ENCODE results near the gene EEFSEC. TPM values are rescaled to one million over a fixed set of nuclear protein-coding genes. Genes with fewer than 3 reads are reported as not detected.
A peak's percentile ranks its signal among the peaks of the same experiment; 100 is the strongest.

Gene EEFSEC
- total and polyA plus RNA-seq, 2 experiments from 2014 or later, result 10.1 to 16.2 TPM

GRCh38 chr3:128278130-128278529, 124.8 kb downstream of the EEFSEC start:
- no peaks in the 10 kb centered on the region for H4K20me1 ChIP-seq (replicated peaks; ENCODE audit: insufficient read depth)
- H3F3A ChIP-seq (replicated peaks; ENCODE audit: low read depth), result no peaks in the 10 kb centered on the region; the same call in 1 of the 2 replicates
- H3K4me2 ChIP-seq, result no peak overlapping the region
- ATAC-seq (no peak), DNase-seq (ENCODE audit: low spot score) (no peak)
- TF ChIP-seq, protein P1, sequence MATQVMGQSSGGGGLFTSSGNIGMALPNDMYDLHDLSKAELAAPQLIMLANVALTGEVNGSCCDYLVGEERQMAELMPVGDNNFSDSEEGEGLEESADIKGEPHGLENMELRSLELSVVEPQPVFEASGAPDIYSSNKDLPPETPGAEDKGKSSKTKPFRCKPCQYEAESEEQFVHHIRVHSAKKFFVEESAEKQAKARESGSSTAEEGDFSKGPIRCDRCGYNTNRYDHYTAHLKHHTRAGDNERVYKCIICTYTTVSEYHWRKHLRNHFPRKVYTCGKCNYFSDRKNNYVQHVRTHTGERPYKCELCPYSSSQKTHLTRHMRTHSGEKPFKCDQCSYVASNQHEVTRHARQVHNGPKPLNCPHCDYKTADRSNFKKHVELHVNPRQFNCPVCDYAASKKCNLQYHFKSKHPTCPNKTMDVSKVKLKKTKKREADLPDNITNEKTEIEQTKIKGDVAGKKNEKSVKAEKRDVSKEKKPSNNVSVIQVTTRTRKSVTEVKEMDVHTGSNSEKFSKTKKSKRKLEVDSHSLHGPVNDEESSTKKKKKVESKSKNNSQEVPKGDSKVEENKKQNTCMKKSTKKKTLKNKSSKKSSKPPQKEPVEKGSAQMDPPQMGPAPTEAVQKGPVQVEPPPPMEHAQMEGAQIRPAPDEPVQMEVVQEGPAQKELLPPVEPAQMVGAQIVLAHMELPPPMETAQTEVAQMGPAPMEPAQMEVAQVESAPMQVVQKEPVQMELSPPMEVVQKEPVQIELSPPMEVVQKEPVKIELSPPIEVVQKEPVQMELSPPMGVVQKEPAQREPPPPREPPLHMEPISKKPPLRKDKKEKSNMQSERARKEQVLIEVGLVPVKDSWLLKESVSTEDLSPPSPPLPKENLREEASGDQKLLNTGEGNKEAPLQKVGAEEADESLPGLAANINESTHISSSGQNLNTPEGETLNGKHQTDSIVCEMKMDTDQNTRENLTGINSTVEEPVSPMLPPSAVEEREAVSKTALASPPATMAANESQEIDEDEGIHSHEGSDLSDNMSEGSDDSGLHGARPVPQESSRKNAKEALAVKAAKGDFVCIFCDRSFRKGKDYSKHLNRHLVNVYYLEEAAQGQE (IDR thresholded peaks at IDR 0.05; ENCODE audit: unreplicated experiment), result no peak
- TF ChIP-seq NANOG (IDR thresholded peaks at IDR 0.05; ENCODE audit: borderline replicate concordance), result no peak
- TF ChIP-seq CREB1 (CRISPR knock-in tag; IDR thresholded peaks at IDR 0.05; ENCODE audit: low read depth), result no peak
- TF ChIP-seq EZH2 (IDR thresholded peaks at IDR 0.05; ENCODE audit: low read depth, unreplicated experiment), result no peak
- TF ChIP-seq STAT1 (IDR thresholded peaks at IDR 0.05; ENCODE audit: unreplicated experiment), result no peak
- TF ChIP-seq ZNF114 (CRISPR knock-in tag; IDR thresholded peaks at IDR 0.05), result no peak
- no peak for TF ChIP-seq POLR2AphosphoS5 (IDR thresholded peaks at IDR 0.05; ENCODE audit: low read depth)
- TF ChIP-seq JUNB (IDR thresholded peaks at IDR 0.05; ENCODE audit: unreplicated experiment), result no peak
- TF ChIP-seq ETS1 (IDR thresholded peaks at IDR 0.05), result no peak
- H3K27me3 ChIP-seq (ENCODE audit: insufficient read depth), result no peaks in the 10 kb centered on the region; the same call in 1 of the 2 replicates
- Mint-ChIP-seq H3K9me3 (no peaks in the 10 kb centered on the region; the same call in 2 of the 3 replicates), H3K27me3 (ENCODE audit: insufficient read depth, low read depth, poor library complexity) (peaks cover 35% of the 10 kb centered on the region), H3K36me3 (ENCODE audit: low read depth) (no peaks in the 10 kb centered on the region), H3K4me3 (no peak overlapping the region; the same call in 2 of the 3 replicates), H3K27ac (no peak overlapping the region), H3K4me1 (peaks cover 81% of the 10 kb centered on the region)
- H3K4me1 ChIP-seq (ENCODE audit: insufficient read depth), result peaks cover 46% of the 10 kb centered on the region
- no peaks in the 10 kb centered on the region for H3K9me2 ChIP-seq (ENCODE audit: insufficient read depth)
- H2AFZ ChIP-seq, result no peak overlapping the region
- H3K4me3 ChIP-seq, result no peak overlapping the region
- H3K27ac ChIP-seq (ENCODE audit: low read depth), result no peak overlapping the region
- no peaks in the 10 kb centered on the region for H3K79me2 ChIP-seq (replicated peaks; ENCODE audit: insufficient read depth)
- no peaks in the 10 kb centered on the region for H3K36me3 ChIP-seq (ENCODE audit: insufficient read depth)

- H3K9me3 Mint-ChIP-seq, result no peaks in the 10 kb centered on the region; the same call in 2 of the 3 replicates
- H3K36me3 ChIP-seq (ENCODE audit: insufficient read depth), result no peaks in the 10 kb centered on the region
- H3F3A ChIP-seq (replicated peaks; ENCODE audit: low read depth), result no peaks in the 10 kb centered on the region; the same call in 1 of the 2 replicates
- H3K36me3 Mint-ChIP-seq (ENCODE audit: low read depth), result no peaks in the 10 kb centered on the region
- no peak overlapping the region for H3K27ac ChIP-seq (ENCODE audit: low read depth)
- no peak overlapping the region for H2AFZ ChIP-seq
- H4K20me1 ChIP-seq (replicated peaks; ENCODE audit: insufficient read depth), result no peaks in the 10 kb centered on the region
- H3K4me2 ChIP-seq, result peak overlapping the region; percentile 48
- no peaks in the 10 kb centered on the region for H3K9me2 ChIP-seq (ENCODE audit: insufficient read depth)
- peaks cover 87% of the 10 kb centered on the region for H3K4me1 Mint-ChIP-seq
- DNase-seq (ENCODE audit: low spot score), result peak; percentile 54
- H3K27me3 ChIP-seq (ENCODE audit: insufficient read depth), result no peaks in the 10 kb centered on the region; the same call in 1 of the 2 replicates
- peak; percentile 39 for ATAC-seq
- no peaks in the 10 kb centered on the region for H3K79me2 ChIP-seq (replicated peaks; ENCODE audit: insufficient read depth)
- H3K27ac Mint-ChIP-seq, result peak overlapping the region; percentile 18; the same call in 1 of the 2 replicates
- H3K27me3 Mint-ChIP-seq (ENCODE audit: insufficient read depth, low read depth, poor library complexity), result peaks cover 40% of the 10 kb centered on the region
- no peak overlapping the region for H3K4me3 ChIP-seq
- 0 out of 3 replicates have a peak overlapping the region, but pooled peaks have one; percentile 2 for H3K4me3 Mint-ChIP-seq
- peaks cover 50% of the 10 kb centered on the region for H3K4me1 ChIP-seq (ENCODE audit: insufficient read depth)
- TF ChIP-seq ZNF331 (CRISPR knock-in tag; IDR thresholded peaks at IDR 0.05; ENCODE audit: low read depth) (no peak), CTCF (conservative IDR thresholded peaks at IDR 0.05; ENCODE audit: low read depth in 2 of 2) (no peak), EZH2 (IDR thresholded peaks at IDR 0.05; ENCODE audit: low read depth, unreplicated experiment) (no peak), STAT1 (IDR thresholded peaks at IDR 0.05; ENCODE audit: unreplicated experiment) (no peak), POLR2AphosphoS5 (IDR thresholded peaks at IDR 0.05; ENCODE audit: low read depth) (no peak), JUNB (IDR thresholded peaks at IDR 0.05; ENCODE audit: unreplicated experiment) (no peak), NANOG (IDR thresholded peaks at IDR 0.05; ENCODE audit: borderline replicate concordance) (no peak), ETS1 (IDR thresholded peaks at IDR 0.05) (no peak)
These were observed 125.7 kb downstream of the EEFSEC start for GRCh38 chr3:128278761-128279600.
